RPMI8226 (cell line): ENCODE results near the gene SLC7A11.

Source experiments
- DNase-seq: peaks from one replicate; pipeline ENCODE4 v3.0.0-alpha.2; 2015

Gene SLC7A11

GRCh38 chr4:138242076-138242833, at the start of gene SLC7A11:
Gene SLC7A11 (minus strand): TSS chr4:138242349. CDS start chr4:138242069, 280 bp downstream.
- peak; percentile 87 for DNase-seq

- DNase-seq: no peak
Observed at GRCh38 chr4:138291431-138291830, 49.3 kb upstream of the SLC7A11 start.

GRCh38 chr4:138290805-138291204, 48.7 kb upstream of the SLC7A11 start:
- no peak for DNase-seq

- DNase-seq: no peak
Observed at GRCh38 chr4:138279286-138279685, 37.1 kb upstream of the SLC7A11 start.

- no peak for DNase-seq
Observed at GRCh38 chr4:138277133-138277532, 35.0 kb upstream of the SLC7A11 start.

- DNase-seq: no peak
Observed at GRCh38 chr4:138275963-138276621, 33.9 kb upstream of the SLC7A11 start.

- DNase-seq: no peak
Observed at GRCh38 chr4:138275216-138275615, 33.1 kb upstream of the SLC7A11 start.

GRCh38 chr4:138269175-138269574, 27.0 kb upstream of the SLC7A11 start:
- DNase-seq: no peak

- DNase-seq: no peak
Observed at GRCh38 chr4:138267835-138268234, 25.7 kb upstream of the SLC7A11 start.

- DNase-seq: no peak
Observed at GRCh38 chr4:138266948-138267347, 24.8 kb upstream of the SLC7A11 start.

- no peak for DNase-seq
Observed at GRCh38 chr4:138263247-138263816, 21.2 kb upstream of the SLC7A11 start.

- DNase-seq: no peak
Observed at GRCh38 chr4:138262469-138262868, 20.3 kb upstream of the SLC7A11 start.

GRCh38 chr4:138262030-138262429, 19.9 kb upstream of the SLC7A11 start:
- DNase-seq: no peak

GRCh38 chr4:138259824-138260223, 17.7 kb upstream of the SLC7A11 start:
- no peak for DNase-seq

GRCh38 chr4:138259271-138259670, 17.1 kb upstream of the SLC7A11 start:
- DNase-seq: no peak

GRCh38 chr4:138256608-138257007, 14.5 kb upstream of the SLC7A11 start:
- DNase-seq: no peak

GRCh38 chr4:138255917-138256597, 13.9 kb upstream of the SLC7A11 start:
- DNase-seq: no peak

- no peak for DNase-seq
Observed at GRCh38 chr4:138252551-138252950, 10.4 kb upstream of the SLC7A11 start.

- DNase-seq: no peak
Observed at GRCh38 chr4:138251938-138252337, 9.8 kb upstream of the SLC7A11 start.

GRCh38 chr4:138249132-138249531, 7.0 kb upstream of the SLC7A11 start:
- DNase-seq: no peak

- DNase-seq: no peak
Observed at GRCh38 chr4:138248058-138248457, 5.9 kb upstream of the SLC7A11 start.

GRCh38 chr4:138247643-138248042, 5.5 kb upstream of the SLC7A11 start:
- no peak for DNase-seq

- no peak for DNase-seq
Observed at GRCh38 chr4:138243369-138243768, 1.2 kb upstream of the SLC7A11 start.

GRCh38 chr4:138242834-138243156, 646 bp upstream of the SLC7A11 start:
- DNase-seq: no peak
